ENCODE data around the gene EIF4EBP3. TPM values are rescaled to one million over a fixed set of nuclear protein-coding genes. Genes with fewer than 3 reads are reported as not detected.
"Not testable (repeated sequence)": the region's sequence is repeated elsewhere in the genome, so short reads cannot be mapped to it uniquely, and the experiment has no call there.

EIF4EBP3 gene
- total RNA-seq, 1 donor = 4.0 TPM

DNA sequence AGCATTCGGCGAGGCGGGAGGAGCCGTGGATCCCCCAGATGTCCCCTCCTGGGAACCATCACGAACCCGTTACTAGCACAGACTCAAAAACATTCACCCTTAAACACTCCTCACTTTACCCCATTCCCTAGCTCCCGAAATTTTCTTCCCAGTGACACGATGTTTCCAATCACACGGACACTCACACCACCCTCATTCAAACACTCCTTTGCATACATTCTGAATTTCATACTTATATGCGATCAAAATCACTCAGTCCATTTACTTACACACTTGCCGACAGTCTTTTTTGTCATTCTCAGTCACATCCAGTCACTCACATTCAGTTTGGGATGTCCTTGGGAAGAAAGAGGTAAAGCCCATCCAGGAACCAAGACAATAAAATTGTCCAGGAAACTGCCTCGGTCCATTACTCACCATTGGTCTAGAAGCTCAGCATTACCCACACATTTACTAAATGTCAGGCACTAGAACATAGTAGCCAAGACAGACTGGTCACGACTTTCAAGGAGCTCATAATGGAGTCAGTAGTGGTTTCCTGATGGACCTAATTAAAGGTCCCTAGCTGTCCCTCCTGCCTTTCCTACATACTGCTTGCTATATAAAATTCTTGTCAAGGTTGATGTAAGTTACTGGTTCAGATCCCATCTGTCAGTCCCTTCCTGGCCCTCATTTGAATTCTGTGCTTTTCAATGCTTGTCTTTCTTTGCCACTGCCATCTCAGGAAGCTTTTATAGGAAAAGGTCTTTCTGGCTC, 17.7 kb downstream of the EIF4EBP3 start:
- H3K4me3 ChIP-seq (ENCODE audit: low read length) = peak overlapping the region; percentile 77
- no peaks in the 10 kb centered on the region for H3K27me3 ChIP-seq (ENCODE audit: insufficient read depth, low read length)
- peaks cover 55% of the 10 kb centered on the region for H3K4me1 ChIP-seq (ENCODE audit: insufficient read depth, low read length)
- no peaks in the 10 kb centered on the region for H3K9me3 ChIP-seq (ENCODE audit: low read depth, low read length)

DNA sequence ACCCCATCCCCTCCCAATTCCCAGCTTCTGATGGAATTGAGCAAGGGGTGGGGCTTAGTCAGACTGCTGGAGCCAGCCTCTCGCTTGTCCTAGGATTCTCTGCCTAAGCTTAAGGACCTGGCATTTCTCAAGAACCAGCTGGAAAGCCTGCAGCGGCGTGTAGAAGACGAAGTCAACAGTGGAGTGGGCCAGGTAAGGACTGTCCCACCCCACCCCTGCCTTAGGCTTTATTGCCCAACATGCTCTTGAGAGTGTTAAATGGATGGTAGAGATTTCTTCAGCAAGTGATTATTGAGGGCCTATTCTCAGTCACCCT, 18.3 kb downstream of the EIF4EBP3 start:
- no peak overlapping the region for H3K4me3 ChIP-seq (ENCODE audit: low read length)
- no peaks in the 10 kb centered on the region for H3K9me3 ChIP-seq (ENCODE audit: low read depth, low read length)
- no peaks in the 10 kb centered on the region for H3K27me3 ChIP-seq (ENCODE audit: insufficient read depth, low read length)
- H3K4me1 ChIP-seq (ENCODE audit: insufficient read depth, low read length) = peaks cover 58% of the 10 kb centered on the region

DNA sequence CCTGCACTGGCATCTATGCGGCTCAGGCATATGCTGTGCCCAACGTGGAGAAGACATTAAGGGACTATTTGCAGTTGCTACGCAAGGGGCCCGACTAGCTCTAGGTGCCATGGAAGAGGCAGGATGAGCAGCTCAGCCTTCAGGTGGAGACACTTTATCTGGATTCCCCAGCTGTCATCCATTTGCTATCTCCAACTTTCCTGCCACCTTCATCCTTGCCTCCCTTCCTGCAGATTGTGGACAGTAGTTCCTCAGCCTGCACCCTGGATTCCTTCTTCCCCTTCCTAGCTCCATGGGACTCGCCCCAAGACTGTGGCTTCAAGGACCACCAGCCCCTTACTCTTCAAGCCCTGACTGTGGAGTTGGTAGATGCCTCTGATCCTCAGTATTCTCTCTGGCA, 19.2 kb downstream of the EIF4EBP3 start:
- Histone ChIP-seq H3K9me3 (ENCODE audit: low read depth, low read length) (no peaks in the 10 kb centered on the region), H3K4me3 (ENCODE audit: low read length) (no peak overlapping the region), H3K4me1 (ENCODE audit: insufficient read depth, low read length) (peaks cover 58% of the 10 kb centered on the region), H3K27me3 (ENCODE audit: insufficient read depth, low read length) (no peaks in the 10 kb centered on the region)

DNA sequence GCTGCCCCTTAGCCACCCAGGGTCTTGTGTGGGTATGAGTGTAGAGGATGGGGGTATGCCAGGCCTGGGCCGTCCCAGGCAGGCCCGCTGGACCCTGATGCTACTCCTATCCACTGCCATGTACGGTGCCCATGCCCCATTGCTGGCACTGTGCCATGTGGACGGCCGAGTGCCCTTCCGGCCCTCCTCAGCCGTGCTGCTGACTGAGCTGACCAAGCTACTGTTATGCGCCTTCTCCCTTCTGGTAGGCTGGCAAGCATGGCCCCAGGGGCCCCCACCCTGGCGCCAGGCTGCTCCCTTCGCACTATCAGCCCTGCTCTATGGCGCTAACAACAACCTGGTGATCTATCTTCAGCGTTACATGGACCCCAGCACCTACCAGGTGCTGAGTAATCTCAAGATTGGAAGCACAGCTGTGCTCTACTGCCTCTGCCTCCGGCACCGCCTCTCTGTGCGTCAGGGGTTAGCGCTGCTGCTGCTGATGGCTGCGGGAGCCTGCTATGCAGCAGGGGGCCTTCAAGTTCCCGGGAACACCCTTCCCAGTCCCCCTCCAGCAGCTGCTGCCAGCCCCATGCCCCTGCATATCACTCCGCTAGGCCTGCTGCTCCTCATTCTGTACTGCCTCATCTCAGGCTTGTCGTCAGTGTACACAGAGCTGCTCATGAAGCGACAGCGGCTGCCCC, 19.8 kb downstream of the EIF4EBP3 start:
- Histone ChIP-seq H3K27me3 (ENCODE audit: insufficient read depth, low read length) (no peaks in the 10 kb centered on the region), H3K4me3 (ENCODE audit: low read length) (no peak overlapping the region), H3K9me3 (ENCODE audit: low read depth, low read length) (no peaks in the 10 kb centered on the region), H3K4me1 (ENCODE audit: insufficient read depth, low read length) (peaks cover 58% of the 10 kb centered on the region)

DNA sequence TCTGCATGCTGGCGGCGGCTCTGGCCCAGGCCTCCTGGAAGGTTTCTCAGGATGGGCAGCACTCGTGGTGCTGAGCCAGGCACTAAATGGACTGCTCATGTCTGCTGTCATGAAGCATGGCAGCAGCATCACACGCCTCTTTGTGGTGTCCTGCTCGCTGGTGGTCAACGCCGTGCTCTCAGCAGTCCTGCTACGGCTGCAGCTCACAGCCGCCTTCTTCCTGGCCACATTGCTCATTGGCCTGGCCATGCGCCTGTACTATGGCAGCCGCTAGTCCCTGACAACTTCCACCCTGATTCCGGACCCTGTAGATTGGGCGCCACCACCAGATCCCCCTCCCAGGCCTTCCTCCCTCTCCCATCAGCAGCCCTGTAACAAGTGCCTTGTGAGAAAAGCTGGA, 20.4 kb downstream of the EIF4EBP3 start:
- H3K4me1 ChIP-seq (ENCODE audit: insufficient read depth, low read length) = peaks cover 58% of the 10 kb centered on the region
- no peaks in the 10 kb centered on the region for H3K9me3 ChIP-seq (ENCODE audit: low read depth, low read length)
- no peak overlapping the region for H3K4me3 ChIP-seq (ENCODE audit: low read length)
- no peaks in the 10 kb centered on the region for H3K27me3 ChIP-seq (ENCODE audit: insufficient read depth, low read length)

DNA sequence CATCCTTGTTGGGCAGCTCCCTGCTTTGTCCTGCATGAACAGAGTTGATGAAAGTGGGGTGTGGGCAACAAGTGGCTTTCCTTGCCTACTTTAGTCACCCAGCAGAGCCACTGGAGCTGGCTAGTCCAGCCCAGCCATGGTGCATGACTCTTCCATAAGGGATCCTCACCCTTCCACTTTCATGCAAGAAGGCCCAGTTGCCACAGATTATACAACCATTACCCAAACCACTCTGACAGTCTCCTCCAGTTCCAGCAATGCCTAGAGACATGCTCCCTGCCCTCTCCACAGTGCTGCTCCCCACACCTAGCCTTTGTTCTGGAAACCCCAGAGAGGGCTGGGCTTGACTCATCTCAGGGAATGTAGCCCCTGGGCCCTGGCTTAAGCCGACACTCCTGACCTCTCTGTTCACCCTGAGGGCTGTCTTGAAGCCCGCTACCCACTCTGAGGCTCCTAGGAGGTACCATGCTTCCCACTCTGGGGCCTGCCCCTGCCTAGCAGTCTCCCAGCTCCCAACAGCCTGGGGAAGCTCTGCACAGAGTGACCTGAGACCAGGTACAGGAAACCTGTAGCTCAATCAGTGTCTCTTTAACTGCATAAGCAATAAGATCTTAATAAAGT, 21.1 kb downstream of the EIF4EBP3 start:
- H3K27me3 ChIP-seq (ENCODE audit: insufficient read depth, low read length) = no peaks in the 10 kb centered on the region
- H3K9me3 ChIP-seq (ENCODE audit: low read depth, low read length) = no peaks in the 10 kb centered on the region
- peaks cover 53% of the 10 kb centered on the region for H3K4me1 ChIP-seq (ENCODE audit: insufficient read depth, low read length)
- no peak overlapping the region for H3K4me3 ChIP-seq (ENCODE audit: low read length)

DNA sequence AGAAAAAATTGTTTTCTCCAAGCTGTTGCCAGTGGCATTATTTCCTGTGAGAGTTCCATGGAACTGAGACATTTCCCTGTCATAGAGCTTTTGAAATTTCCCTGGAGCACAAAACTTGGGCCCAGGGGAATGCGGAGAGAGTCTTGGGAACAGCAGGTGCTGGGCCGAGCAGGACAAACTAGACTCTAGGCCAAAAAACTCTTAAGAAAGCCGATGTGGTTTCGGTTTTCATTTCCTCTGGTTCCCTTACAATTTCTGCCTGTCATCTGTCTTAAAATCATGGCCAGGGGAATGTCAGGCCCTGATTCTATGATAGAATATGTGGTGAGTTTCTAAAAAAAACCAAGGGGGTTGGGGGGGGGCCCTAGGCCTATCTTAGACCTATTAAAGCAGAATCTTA, 21.7 kb downstream of the EIF4EBP3 start:
- Histone ChIP-seq H3K9me3 (ENCODE audit: low read depth, low read length) (no peaks in the 10 kb centered on the region), H3K4me3 (ENCODE audit: low read length) (no peak overlapping the region), H3K27me3 (ENCODE audit: insufficient read depth, low read length) (no peaks in the 10 kb centered on the region), H3K4me1 (ENCODE audit: insufficient read depth, low read length) (peaks cover 49% of the 10 kb centered on the region)

DNA sequence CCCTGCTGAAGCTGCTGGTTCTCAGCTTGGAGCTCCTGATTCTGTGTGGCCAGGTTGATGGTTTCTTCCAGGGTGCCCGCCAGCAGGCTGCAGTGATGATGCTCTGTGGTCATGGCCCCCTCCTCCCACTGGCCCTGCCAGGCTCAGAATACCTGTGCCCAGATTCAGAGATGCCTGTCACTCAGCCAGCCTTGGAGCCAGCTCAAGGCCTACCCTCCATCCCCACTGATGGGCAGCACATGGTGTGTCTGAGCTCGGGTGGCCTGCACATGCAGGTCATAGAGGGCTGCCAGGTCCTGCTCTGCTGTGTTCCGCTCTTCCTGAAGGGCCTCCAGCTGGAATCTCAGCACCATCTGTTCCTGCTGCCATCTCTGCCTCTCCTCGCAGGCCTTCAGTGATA, 22.6 kb downstream of the EIF4EBP3 start:
- peaks cover 46% of the 10 kb centered on the region for H3K4me1 ChIP-seq (ENCODE audit: insufficient read depth, low read length)

DNA sequence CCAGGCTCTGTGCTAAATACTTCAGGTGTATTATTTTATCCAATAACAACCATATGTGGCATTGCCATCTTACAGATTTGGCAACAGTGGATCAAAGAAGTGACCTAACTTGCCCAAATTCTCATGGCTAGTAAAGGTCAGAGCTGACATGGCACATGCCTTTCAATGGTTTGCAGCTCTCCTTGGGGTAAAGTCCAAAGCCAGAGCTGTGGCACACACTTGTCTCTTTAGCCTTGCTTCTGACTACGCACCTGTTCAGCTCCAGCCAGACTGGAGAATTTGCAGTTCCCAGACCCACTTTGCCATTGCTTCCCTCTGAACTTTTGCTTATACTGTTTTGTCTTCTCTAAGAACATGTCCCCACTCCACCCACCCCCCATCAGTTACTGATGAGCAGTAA, 23.0 kb downstream of the EIF4EBP3 start:
- Histone ChIP-seq H3K9me3 (ENCODE audit: low read depth, low read length) (no peaks in the 10 kb centered on the region), H3K4me1 (ENCODE audit: insufficient read depth, low read length) (peaks cover 46% of the 10 kb centered on the region), H3K27me3 (ENCODE audit: insufficient read depth, low read length) (no peaks in the 10 kb centered on the region), H3K4me3 (ENCODE audit: low read length) (no peak overlapping the region)

More for the DNA sequence above, 22.6 kb downstream of the EIF4EBP3 start:
- Histone ChIP-seq H3K9me3 (ENCODE audit: low read depth, low read length) (no peaks in the 10 kb centered on the region), H3K27me3 (ENCODE audit: insufficient read depth, low read length) (no peaks in the 10 kb centered on the region), H3K4me3 (ENCODE audit: low read length) (no peak overlapping the region)

DNA sequence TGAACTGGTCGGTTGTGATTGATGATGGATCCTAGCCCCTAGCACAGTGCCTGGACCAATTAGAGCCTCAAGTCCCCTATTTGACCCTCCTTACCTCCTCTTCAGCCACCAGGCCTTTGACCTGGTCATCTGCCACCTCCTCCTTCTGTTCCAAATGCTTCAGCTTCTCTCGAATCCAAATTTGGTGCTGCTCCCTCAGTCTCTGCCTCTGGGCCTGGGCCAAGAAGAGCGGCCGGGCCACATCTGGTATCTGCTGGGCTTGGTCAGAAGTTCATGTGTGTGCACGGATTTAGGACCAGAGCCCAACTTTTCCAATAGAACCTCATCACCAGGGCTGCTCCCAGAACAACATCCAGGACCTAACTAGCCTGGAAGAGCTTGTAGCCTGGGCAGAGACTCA, 23.6 kb downstream of the EIF4EBP3 start:
- Histone ChIP-seq H3K27me3 (ENCODE audit: insufficient read depth, low read length) (no peaks in the 10 kb centered on the region), H3K4me1 (ENCODE audit: insufficient read depth, low read length) (peaks cover 46% of the 10 kb centered on the region), H3K4me3 (ENCODE audit: low read length) (no peak overlapping the region), H3K9me3 (ENCODE audit: low read depth, low read length) (no peaks in the 10 kb centered on the region)

DNA sequence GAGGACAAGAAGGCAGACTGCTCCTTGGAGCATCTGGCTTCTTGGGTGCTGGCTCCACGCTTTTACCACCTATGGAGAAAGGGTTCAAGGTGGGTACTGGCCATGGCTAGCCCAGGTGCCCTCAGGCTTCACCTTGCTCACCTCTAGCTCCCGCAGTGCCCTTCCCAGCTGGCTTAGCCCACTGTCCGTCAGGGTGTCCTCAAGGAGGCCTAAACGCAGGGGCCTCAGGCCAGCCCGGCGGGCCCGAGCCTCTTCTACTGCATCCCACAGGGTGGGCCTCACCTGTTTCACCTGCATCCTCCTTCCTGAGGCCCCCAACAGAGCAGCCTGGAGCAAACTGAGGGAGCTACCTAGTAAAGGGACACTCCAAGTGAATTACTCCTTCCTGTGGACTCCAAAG, 26.2 kb downstream of the EIF4EBP3 start:
- Histone ChIP-seq H3K9me3 (ENCODE audit: low read depth, low read length) (no peaks in the 10 kb centered on the region), H3K4me3 (ENCODE audit: low read length) (no peak overlapping the region), H3K27me3 (ENCODE audit: insufficient read depth, low read length) (no peaks in the 10 kb centered on the region), H3K4me1 (ENCODE audit: insufficient read depth, low read length) (peaks cover 40% of the 10 kb centered on the region)

DNA sequence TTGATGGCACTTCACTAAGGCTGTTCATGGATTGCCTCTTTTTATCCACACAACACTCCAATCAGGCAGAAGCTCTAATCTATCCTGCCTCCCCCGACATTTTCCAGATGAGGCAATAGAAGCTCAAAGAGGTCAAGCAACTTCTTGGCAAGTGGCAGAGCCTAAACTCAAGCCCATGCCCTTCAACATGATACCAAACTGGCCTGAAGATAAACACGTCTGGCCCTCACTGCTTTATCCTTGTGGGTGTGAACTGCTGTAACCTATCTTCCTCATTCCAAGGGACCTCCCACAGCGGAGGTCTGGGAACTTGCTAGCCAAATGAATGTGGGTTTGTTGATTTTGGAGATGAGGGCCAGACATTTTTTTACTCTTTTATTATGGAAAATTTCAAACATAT, 26.7 kb downstream of the EIF4EBP3 start:
- Histone ChIP-seq H3K4me1 (ENCODE audit: insufficient read depth, low read length) (peaks cover 35% of the 10 kb centered on the region), H3K27me3 (ENCODE audit: insufficient read depth, low read length) (no peaks in the 10 kb centered on the region), H3K4me3 (ENCODE audit: low read length) (no peak overlapping the region), H3K9me3 (ENCODE audit: low read depth, low read length) (no peaks in the 10 kb centered on the region)

DNA sequence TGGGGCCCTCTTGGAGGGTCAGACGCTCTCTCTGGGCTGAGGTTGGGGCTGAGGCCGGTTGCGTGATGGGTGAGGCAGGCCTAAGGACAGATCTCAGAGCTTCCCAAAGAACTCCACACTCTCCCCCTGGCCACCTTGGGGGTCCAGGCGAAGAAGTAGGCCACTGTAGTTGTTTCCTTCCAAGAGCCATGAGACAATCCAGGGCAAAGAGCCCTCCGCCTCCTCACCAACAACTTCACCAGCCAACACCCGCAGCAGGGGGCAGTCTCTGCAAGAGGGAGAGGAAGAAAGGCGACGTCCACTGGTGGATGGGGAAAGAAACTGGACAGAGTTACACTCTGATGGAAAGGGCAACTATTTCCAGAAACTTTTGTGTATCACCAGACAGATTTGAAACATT, 27.8 kb downstream of the EIF4EBP3 start:
- peaks cover 24% of the 10 kb centered on the region for H3K4me1 ChIP-seq (ENCODE audit: insufficient read depth, low read length)
- no peaks in the 10 kb centered on the region for H3K9me3 ChIP-seq (ENCODE audit: low read depth, low read length)
- H3K27me3 ChIP-seq (ENCODE audit: insufficient read depth, low read length) = no peaks in the 10 kb centered on the region
- no peak overlapping the region for H3K4me3 ChIP-seq (ENCODE audit: low read length)

DNA sequence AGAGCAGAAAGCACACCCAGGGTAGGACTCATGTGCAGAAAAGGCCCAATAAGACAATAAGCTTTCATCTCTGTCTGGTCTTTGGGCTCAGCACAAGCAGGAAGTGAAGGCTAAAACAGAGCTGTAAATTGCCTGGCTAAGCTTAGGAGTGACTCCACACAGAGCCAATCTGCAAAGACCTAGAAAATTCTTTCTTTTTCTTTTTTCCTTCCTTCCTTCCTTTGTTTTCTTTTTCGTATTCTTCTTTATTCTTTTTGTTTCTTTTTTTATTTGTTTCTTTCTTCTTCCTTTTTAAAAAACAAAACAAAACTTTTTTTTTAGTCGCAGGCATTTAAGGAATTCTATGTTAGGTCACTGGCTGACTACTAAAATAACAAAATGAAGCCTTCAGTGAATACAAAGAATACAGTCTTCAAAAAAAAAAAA, 29.3 kb downstream of the EIF4EBP3 start:
- Histone ChIP-seq H3K4me1 (ENCODE audit: insufficient read depth, low read length) (peaks cover 22% of the 10 kb centered on the region), H3K27me3 (ENCODE audit: insufficient read depth, low read length) (no peaks in the 10 kb centered on the region), H3K4me3 (ENCODE audit: low read length) (no peak overlapping the region), H3K9me3 (ENCODE audit: low read depth, low read length) (no peaks in the 10 kb centered on the region)

DNA sequence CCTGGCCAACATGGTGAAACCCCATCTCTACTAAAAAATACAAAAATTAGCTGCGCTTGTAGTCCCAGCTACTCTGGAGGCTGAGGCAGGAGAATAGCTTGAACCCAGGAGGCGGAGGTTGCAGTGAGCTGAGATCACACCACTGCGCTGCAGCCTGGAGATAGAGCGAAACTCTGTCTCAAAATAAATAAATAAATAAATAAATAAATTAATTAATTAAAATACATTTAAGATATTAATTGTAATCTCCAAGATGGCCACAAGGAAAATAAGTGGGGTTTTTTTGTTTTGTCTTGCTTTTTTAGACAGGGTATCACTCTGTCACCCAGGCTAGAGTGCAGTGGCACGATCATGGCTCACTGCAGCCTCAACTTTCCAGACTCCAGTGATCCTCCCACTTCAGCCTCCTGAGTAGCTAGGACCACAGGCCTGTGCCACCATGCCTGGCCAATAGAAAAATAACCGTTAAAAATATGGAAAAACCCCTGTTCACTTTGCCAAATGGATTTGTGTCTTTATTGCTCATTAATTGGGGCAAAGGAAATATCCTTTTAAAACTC, 31.8 kb downstream of the EIF4EBP3 start:
- not testable (repeated sequence) for H3K27me3 ChIP-seq (ENCODE audit: insufficient read depth, low read length); H3K4me3 ChIP-seq (ENCODE audit: low read length); H3K9me3 ChIP-seq (ENCODE audit: low read depth, low read length)
- peaks cover 22% of the 10 kb centered on the region for H3K4me1 ChIP-seq (ENCODE audit: insufficient read depth, low read length)
